Omental fat pad (tissue), 4 donors: ENCODE measurements around the gene PLEKHG4. TPM values are rescaled to one million over a fixed set of nuclear protein-coding genes. Genes with fewer than 3 reads are reported as not detected.

Experiments used
- ATAC-seq: fragments of 150-250 bp; one replicate; pipeline ENCODE4 v1.9.1; 2016; ENCODE audit warnings: mild to moderate bottlenecking, moderate library complexity; ENCODE audit not compliant: low FRiP score
- DNase-seq: peaks from one replicate; pipeline ENCODE4 v3.0.0-alpha.2; 2019; ENCODE audit warnings: low spot score
- CTCF ChIP-seq, 3 donors: fragments of 450-650 bp; IDR thresholded peaks; one replicate each; pipeline ENCODE4 v1.5.1; 2016 to 2017; ENCODE audit warnings: antibody characterized with exemption in 3 of 3, mild to moderate bottlenecking in 3 of 3, moderate library complexity in 2 of 3
- total RNA-seq, 4 donors: library from RNA; depleted of rRNA; stranded (reverse); fragments of >200 nt; gene quantifications; one replicate each; pipeline ENCODE4 v1.1.0, GENCODE V29; 2016

PLEKHG4 gene
- total RNA-seq, 4 donors from 2014 or later, result 5.8 to 19.9 (median 12.4) TPM

- ATAC-seq, result no peak
- TF ChIP-seq CTCF (IDR thresholded peaks at IDR 0.05), result no peak
- DNase-seq, result no peak
These were observed 24.7 kb downstream of the PLEKHG4 start for GRCh38 chr16:67304020-67304419.

GRCh38 chr16:67305216-67306071 lies 26.1 kb downstream of the PLEKHG4 start:
- TF ChIP-seq CTCF (IDR thresholded peaks at IDR 0.05), result no peak
- no peak for ATAC-seq

GRCh38 chr16:67310561-67310960 lies 31.2 kb downstream of the PLEKHG4 start:
- DNase-seq, result no peak
- no peak for ATAC-seq
- no peak for TF ChIP-seq CTCF (IDR thresholded peaks at IDR 0.05)

More at GRCh38 chr16:67305216-67306071, 26.1 kb downstream of the PLEKHG4 start:
- DNase-seq, result no peak

GRCh38 chr16:67311607-67312488 lies 32.5 kb downstream of the PLEKHG4 start:
- TF ChIP-seq CTCF (IDR thresholded peaks at IDR 0.05), result no peak
- DNase-seq (peak; percentile 40), ATAC-seq (peak; percentile 94)

GRCh38 chr16:67312719-67313118 lies 33.4 kb downstream of the PLEKHG4 start:
- DNase-seq (no peak), ATAC-seq (no peak)
- TF ChIP-seq CTCF (IDR thresholded peaks at IDR 0.05), result no peak

- TF ChIP-seq CTCF (IDR thresholded peaks at IDR 0.05), result no peak
- DNase-seq (no peak), ATAC-seq (no peak)
These were observed 38.5 kb downstream of the PLEKHG4 start for GRCh38 chr16:67317853-67318252.
